CD4-positive, alpha-beta memory T cell (primary cell): ENCODE data around the gene ARHGEF33. TPM values are rescaled to one million over a fixed set of nuclear protein-coding genes. Genes with fewer than 3 reads are reported as not detected.
"Not testable (repeated sequence)": the region's sequence is repeated elsewhere in the genome, so short reads cannot be mapped to it uniquely, and the experiment has no call there.

Source experiments
- CTCF ChIA-PET: fragments of 350-600 bp; sonication (Branson Sonifier 250); formaldehyde crosslinking; loops from one replicate; lab custom pipeline; 2021; ENCODE audit warnings: inconsistent platforms; ENCODE audit not compliant: partially characterized antibody; lab: Charles Lee
- POLR2A ChIA-PET: fragments of 350-600 bp; sonication (Branson Sonifier 250); formaldehyde crosslinking; loops from one replicate; lab custom pipeline; 2021; ENCODE audit not compliant: partially characterized antibody; lab: Charles Lee
- DNase-seq, 5 donors: peaks; one replicate each; pipeline versions ENCODE4 v3.0.0 to v3.0.0-alpha.2; 2020 to 2022; ENCODE audit warnings: mixed read lengths in 1 of 5
- H3K27ac ChIP-seq: one replicate; pipeline ENCODE4 v1.7.0; 2013; ENCODE audit warnings: low read depth, low read length
- H3K27me3 ChIP-seq: 2 replicates; pipeline ENCODE4 v1.7.0; 2013; ENCODE audit warnings: mild to moderate bottlenecking, low read length, moderate library complexity; ENCODE audit not compliant: insufficient read depth
- H3K36me3 ChIP-seq: 2 replicates; pipeline ENCODE4 v1.7.0; 2013; ENCODE audit warnings: mild to moderate bottlenecking, low read length, moderate library complexity; ENCODE audit not compliant: insufficient read depth
- H3K4me1 ChIP-seq: 2 replicates; pipeline ENCODE4 v1.7.0; 2013; ENCODE audit warnings: mild to moderate bottlenecking, low read length, moderate library complexity; ENCODE audit not compliant: insufficient read depth
- H3K4me3 ChIP-seq, 2 donors: one replicate each; pipeline ENCODE4 v1.7.0; 2013; ENCODE audit warnings: low read length in 2 of 2, mild to moderate bottlenecking in 1 of 2
- H3K9me3 ChIP-seq, 2 donors: one replicate each; pipeline ENCODE4 v1.7.0; 2013; ENCODE audit warnings: low read length in 2 of 2, control low read depth in 1 of 2; ENCODE audit not compliant: control insufficient read depth in 1 of 2
- H3K27ac Mint-ChIP-seq, 7 donors: one replicate each; pipeline ENCODE4 v1.8.0; 2020 to 2021; ENCODE audit warnings: mixed read lengths in 7 of 7, mild to moderate bottlenecking in 6 of 7, inconsistent platforms in 3 of 7, moderate library complexity in 3 of 7
- H3K27me3 Mint-ChIP-seq, 2 donors: one replicate each; pipeline ENCODE4 v1.8.0; 2020 to 2021; ENCODE audit warnings: mixed read lengths in 2 of 2
- H3K36me3 Mint-ChIP-seq, 2 donors: one replicate each; pipeline ENCODE4 v1.8.0; 2020 to 2021; ENCODE audit warnings: mixed read lengths in 2 of 2, inconsistent platforms in 1 of 2, mild to moderate bottlenecking in 1 of 2
- H3K4me1 Mint-ChIP-seq, 4 donors: one replicate each; pipeline ENCODE4 v1.8.0; 2020 to 2021; ENCODE audit warnings: mixed read lengths in 4 of 4, mild to moderate bottlenecking in 1 of 4
- H3K4me3 Mint-ChIP-seq, 8 donors: one replicate each; pipeline ENCODE4 v1.8.0; 2020 to 2021; ENCODE audit warnings: mixed read lengths in 8 of 8, mild to moderate bottlenecking in 7 of 8, moderate library complexity in 6 of 8, inconsistent platforms in 3 of 8
- H3K9me3 Mint-ChIP-seq, 8 donors: one replicate each; pipeline ENCODE4 v1.8.0; 2020 to 2021; ENCODE audit warnings: mixed read lengths in 8 of 8, mild to moderate bottlenecking in 5 of 8, inconsistent platforms in 3 of 8, moderate library complexity in 1 of 8
- intact Hi-C: fragments of 100-400 bp; cut with micrococcal nuclease; formaldehyde crosslinking; loops from one replicate; pipeline ENCODE4 v1.15.1; 2023
- polyA plus RNA-seq, 2 donors: library from polyadenylated mRNA; unstranded; fragments of 300-500 nt; fragmentation: Illumina TruSeq; gene quantifications; one replicate each; pipeline ENCODE4 v1.2.3, GENCODE V29; 2021
- total RNA-seq, 2 experiments: library from RNA; stranded (reverse); gene quantifications; one replicate each; pipeline ENCODE4 v1.2.3, GENCODE V29; 2021

The ARHGEF33 gene
- total and polyA plus RNA-seq, 4 experiments from 2014 or later, result 0.09 to 0.53 TPM; not detected in 2

DNA sequence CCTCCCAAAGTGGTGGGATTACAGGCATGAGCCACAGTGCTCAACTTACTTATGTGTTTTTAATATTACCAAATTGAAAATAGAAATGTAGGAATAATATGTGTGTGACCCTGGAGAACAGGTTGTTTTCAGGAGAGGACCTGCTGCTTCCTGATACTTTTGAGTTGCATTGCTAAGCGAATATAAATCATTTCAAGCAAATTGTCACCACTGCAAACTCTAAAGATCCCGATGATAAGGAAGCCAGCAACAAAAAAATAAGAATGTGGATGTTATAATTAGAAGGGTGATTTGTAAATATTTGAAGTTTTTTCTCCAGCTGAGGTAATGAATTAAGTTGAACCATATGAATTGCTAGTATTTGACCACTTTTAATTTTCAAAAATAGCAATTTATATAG, 40.9 kb downstream of the ARHGEF33 start:
- peaks cover 1 to 7% of the 10 kb centered on the region in 2 donors for H3K27me3 Mint-ChIP-seq
- POLR2A ChIA-PET, result no interaction called here
- no peaks in the 10 kb centered on the region for H3K4me1 Mint-ChIP-seq
- H3K4me3 Mint-ChIP-seq, result no peak overlapping the region
- no peaks in the 10 kb centered on the region for H3K9me3 Mint-ChIP-seq
- Histone ChIP-seq H3K4me1 (no peaks in the 10 kb centered on the region), H3K9me3 (no peaks in the 10 kb centered on the region), H3K36me3 (no peaks in the 10 kb centered on the region), H3K27me3 (no peaks in the 10 kb centered on the region), H3K27ac (no peak overlapping the region), H3K4me3 (no peak overlapping the region)
- no peaks in the 10 kb centered on the region for H3K36me3 Mint-ChIP-seq
- no peak for DNase-seq
- intact Hi-C loops, result no loop called here
- H3K27ac Mint-ChIP-seq, result no peak overlapping the region
- CTCF ChIA-PET, result no interaction called here

DNA sequence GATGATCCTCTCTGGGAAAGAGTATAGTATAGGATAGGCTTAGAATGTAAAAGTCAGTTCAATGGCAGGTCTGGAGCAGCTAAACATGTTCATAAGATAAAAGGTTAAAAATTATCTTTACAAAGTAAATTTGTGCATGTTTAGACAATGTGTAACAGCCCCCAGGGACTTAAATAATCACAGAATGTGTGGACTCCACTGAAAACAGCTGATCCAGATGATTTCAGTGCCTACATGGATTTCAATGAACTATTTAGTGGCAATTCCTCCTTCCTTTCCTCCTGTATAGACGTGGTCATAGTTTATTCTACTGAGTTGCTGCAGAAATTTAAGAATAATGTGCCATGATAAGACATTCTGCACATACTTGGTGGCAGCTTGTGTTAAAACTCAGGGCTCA, 42.9 kb downstream of the ARHGEF33 start:
- intact Hi-C loops, result no loop called here
- H3K9me3 Mint-ChIP-seq, result no peaks in the 10 kb centered on the region
- H3K27me3 ChIP-seq, result no peaks in the 10 kb centered on the region
- CTCF ChIA-PET, result interaction anchor here (1.3 to 1.4 kb wide), 2 partner anchors 14 to 15 kb away, joined by 4 to 8 read pairs; no protein-coding TSS in a partner anchor
- no peaks in the 10 kb centered on the region for H3K9me3 ChIP-seq
- H3K27ac Mint-ChIP-seq, result no peak overlapping the region
- H3K4me1 ChIP-seq, result no peaks in the 10 kb centered on the region
- H3K4me1 Mint-ChIP-seq, result no peaks in the 10 kb centered on the region
- H3K36me3 ChIP-seq, result no peaks in the 10 kb centered on the region
- no peaks in the 10 kb centered on the region for H3K36me3 Mint-ChIP-seq
- peaks cover 0 to 7% of the 10 kb centered on the region in 2 donors for H3K27me3 Mint-ChIP-seq
- no peak for DNase-seq
- H3K4me3 ChIP-seq, result no peak overlapping the region
- no peak overlapping the region for H3K4me3 Mint-ChIP-seq
- POLR2A ChIA-PET, result no interaction called here
- no peak overlapping the region for H3K27ac ChIP-seq

DNA sequence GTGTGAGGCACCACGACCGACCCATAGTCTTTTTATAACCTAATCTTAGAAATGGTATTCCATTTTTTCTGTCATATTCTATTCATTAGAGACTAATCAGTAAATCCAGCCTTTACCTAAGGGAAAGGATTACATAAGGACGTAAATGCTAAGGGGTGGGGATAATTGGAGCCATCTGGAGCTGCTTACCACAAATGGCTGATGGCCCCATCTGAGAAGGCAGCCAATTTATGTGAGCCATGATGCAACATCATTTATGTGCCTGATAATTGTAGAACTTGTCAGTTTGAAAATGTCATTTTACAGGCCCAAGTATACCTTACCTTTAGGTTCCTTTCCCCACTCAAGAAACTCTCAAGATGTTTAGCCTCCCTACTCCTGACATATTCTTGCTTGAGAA, 44.0 kb downstream of the ARHGEF33 start:
- H3K9me3 Mint-ChIP-seq, result no peaks in the 10 kb centered on the region
- no peaks in the 10 kb centered on the region for H3K4me1 ChIP-seq
- no peaks in the 10 kb centered on the region for H3K36me3 Mint-ChIP-seq
- H3K9me3 ChIP-seq, result no peaks in the 10 kb centered on the region
- no peaks in the 10 kb centered on the region for H3K4me1 Mint-ChIP-seq
- no peaks in the 10 kb centered on the region for H3K36me3 ChIP-seq
- no peak overlapping the region for H3K4me3 ChIP-seq
- ChIA-PET POLR2A (no interaction called here), CTCF (no interaction called here)
- H3K27ac Mint-ChIP-seq, result no peak overlapping the region
- intact Hi-C loops, result no loop called here
- H3K4me3 Mint-ChIP-seq, result no peak overlapping the region
- DNase-seq, result no peak
- H3K27me3 Mint-ChIP-seq, result peaks cover 0 to 7% of the 10 kb centered on the region in 2 donors
- no peak overlapping the region for H3K27ac ChIP-seq
- no peaks in the 10 kb centered on the region for H3K27me3 ChIP-seq

DNA sequence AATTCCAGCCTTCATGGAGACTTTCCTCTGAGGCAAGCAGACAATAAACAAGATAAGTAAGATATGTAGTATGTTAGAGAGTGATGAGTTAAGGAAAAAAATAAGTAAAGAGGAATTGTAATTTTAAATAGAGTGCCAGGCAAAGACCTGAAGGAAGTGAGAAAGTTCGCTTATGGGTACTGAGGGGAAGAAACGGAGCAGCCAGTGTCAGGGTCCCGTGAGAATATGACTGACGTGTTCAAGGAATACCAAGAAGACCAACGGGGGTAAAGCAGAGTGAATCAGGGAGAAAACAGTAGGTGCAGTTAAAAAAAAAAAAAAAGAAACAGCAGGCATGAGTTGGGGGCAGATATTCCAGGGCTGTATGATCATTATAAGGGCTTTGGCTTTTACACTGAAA, 45.1 kb downstream of the ARHGEF33 start:
- CTCF ChIA-PET, result interaction anchor here (5.0 kb wide), 1 partner anchor 13 kb away, joined by 30 read pairs; no protein-coding TSS in a partner anchor
- H3K4me1 Mint-ChIP-seq, result no peaks in the 10 kb centered on the region
- no peaks in the 10 kb centered on the region for H3K9me3 Mint-ChIP-seq
- peaks cover 0 to 7% of the 10 kb centered on the region in 2 donors for H3K27me3 Mint-ChIP-seq
- Histone ChIP-seq H3K36me3 (no peaks in the 10 kb centered on the region), H3K4me3 (no peak overlapping the region), H3K27ac (no peak overlapping the region), H3K4me1 (no peaks in the 10 kb centered on the region), H3K27me3 (no peaks in the 10 kb centered on the region), H3K9me3 (no peaks in the 10 kb centered on the region)
- H3K36me3 Mint-ChIP-seq, result no peaks in the 10 kb centered on the region
- DNase-seq, result no peak
- intact Hi-C loops, result no loop called here
- POLR2A ChIA-PET, result no interaction called here
- no peak overlapping the region for H3K27ac Mint-ChIP-seq
- no peak overlapping the region for H3K4me3 Mint-ChIP-seq

DNA sequence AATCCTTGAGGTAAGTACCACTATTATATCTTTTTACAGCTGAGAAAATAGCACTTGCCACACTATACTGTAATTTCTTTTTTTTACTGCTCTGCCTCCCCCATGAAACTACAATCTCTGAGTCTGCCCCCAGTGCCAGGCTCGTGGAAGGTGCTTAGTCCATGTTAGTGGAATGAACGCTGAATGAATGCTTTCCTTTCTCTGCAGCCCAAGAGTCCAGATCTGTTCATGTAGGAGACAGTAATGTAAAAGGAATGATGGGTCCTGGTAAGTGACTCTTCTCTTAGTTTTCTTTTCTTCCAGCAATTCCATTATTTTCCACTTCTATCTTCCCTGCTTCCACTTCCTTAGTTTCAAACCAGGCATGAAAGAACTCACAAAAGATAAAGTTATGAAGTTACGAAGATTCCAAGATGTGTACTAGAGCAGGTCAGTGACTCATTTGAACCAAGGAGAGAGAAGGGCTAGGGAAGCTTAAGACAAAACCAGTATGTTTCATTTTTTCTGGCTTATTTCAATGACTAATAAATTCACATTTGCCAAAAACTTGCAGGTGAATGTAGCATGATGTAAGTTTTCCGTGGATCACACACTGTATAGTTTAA, 46.0 kb downstream of the ARHGEF33 start:
- no peak overlapping the region for H3K27ac Mint-ChIP-seq
- no peaks in the 10 kb centered on the region for H3K4me1 ChIP-seq
- no peak overlapping the region for H3K4me3 Mint-ChIP-seq
- no peak overlapping the region for H3K27ac ChIP-seq
- H3K27me3 ChIP-seq, result no peaks in the 10 kb centered on the region
- DNase-seq, result no peak
- intact Hi-C loops, result no loop called here
- H3K9me3 ChIP-seq, result no peaks in the 10 kb centered on the region
- no peaks in the 10 kb centered on the region for H3K9me3 Mint-ChIP-seq
- CTCF ChIA-PET, result interaction anchor here (2.0 to 5.0 kb wide), 2 partner anchors 12 to 294 kb away, joined by 5 to 30 read pairs; no protein-coding TSS in a partner anchor
- no peak overlapping the region for H3K4me3 ChIP-seq
- H3K36me3 Mint-ChIP-seq, result no peaks in the 10 kb centered on the region
- no peaks in the 10 kb centered on the region for H3K36me3 ChIP-seq
- H3K4me1 Mint-ChIP-seq, result no peaks in the 10 kb centered on the region
- POLR2A ChIA-PET, result no interaction called here
- H3K27me3 Mint-ChIP-seq, result peaks cover 0 to 7% of the 10 kb centered on the region in 2 donors

DNA sequence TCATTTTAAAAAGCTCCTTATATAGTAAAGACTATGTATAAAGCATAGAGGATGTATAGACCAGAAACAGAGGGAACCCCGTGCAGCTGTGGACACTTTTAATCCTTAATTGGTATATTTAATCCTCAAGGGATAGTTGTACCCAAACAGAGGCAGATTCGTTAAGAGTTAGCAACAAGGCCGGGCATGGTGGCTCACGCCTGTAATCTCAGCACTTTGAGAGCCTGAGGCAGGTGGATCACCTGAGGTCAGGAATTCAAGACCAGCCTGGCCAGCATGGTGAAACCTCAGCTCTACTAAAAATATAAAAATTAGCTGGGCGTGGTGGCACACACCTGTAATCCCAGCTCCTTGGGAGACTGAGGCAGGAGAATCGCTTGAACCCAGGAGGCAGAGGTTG, 46.8 kb downstream of the ARHGEF33 start:
- H3K27ac ChIP-seq, POLR2A ChIA-PET, intact Hi-C loops, H3K4me1 Mint-ChIP-seq, H3K4me3 ChIP-seq, H3K4me3 Mint-ChIP-seq, H3K27me3 ChIP-seq, H3K27ac Mint-ChIP-seq, H3K27me3 Mint-ChIP-seq, DNase-seq, H3K4me1 ChIP-seq, H3K9me3 Mint-ChIP-seq, H3K9me3 ChIP-seq, H3K36me3 ChIP-seq, H3K36me3 Mint-ChIP-seq: not testable (repeated sequence)
- CTCF ChIA-PET, result interaction anchor here (2.0 to 5.0 kb wide), 2 partner anchors 11 to 293 kb away, joined by 5 to 30 read pairs; no protein-coding TSS in a partner anchor

DNA sequence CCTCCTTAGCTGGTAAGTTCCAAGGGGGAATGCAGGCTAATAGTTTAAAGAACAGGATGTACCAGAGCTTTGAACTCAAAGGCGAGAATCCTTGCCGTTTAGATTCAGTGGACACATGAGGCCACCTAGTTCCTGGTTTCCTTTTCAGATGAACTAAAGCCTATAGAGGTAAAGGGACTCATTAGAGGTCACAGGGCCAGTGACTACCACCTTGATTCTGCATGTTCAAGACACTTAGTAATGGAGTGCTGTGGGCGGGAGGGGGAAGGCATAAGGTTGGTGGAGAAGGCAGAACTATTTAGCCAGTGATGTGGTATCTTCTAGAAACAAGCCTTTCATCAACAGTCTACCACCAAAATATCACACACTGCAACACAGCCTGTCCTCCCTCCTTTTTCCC, 47.9 kb downstream of the ARHGEF33 start:
- no peaks in the 10 kb centered on the region for H3K4me1 ChIP-seq
- no peaks in the 10 kb centered on the region for H3K27me3 ChIP-seq
- ChIA-PET CTCF (interaction anchor here (2.0 to 5.0 kb wide), 2 partner anchors 10 to 292 kb away, joined by 5 to 30 read pairs; no protein-coding TSS in a partner anchor), POLR2A (no interaction called here)
- Mint-ChIP-seq H3K27ac (no peak overlapping the region), H3K9me3 (no peaks in the 10 kb centered on the region), H3K27me3 (peaks cover 0 to 7% of the 10 kb centered on the region in 2 donors), H3K4me1 (no peaks in the 10 kb centered on the region), H3K36me3 (no peaks in the 10 kb centered on the region), H3K4me3 (no peak overlapping the region)
- no peaks in the 10 kb centered on the region for H3K9me3 ChIP-seq
- H3K27ac ChIP-seq, result no peak overlapping the region
- intact Hi-C loops, result no loop called here
- DNase-seq, result no peak
- H3K36me3 ChIP-seq, result no peaks in the 10 kb centered on the region
- no peak overlapping the region for H3K4me3 ChIP-seq
